Cardiac fibroblast (primary cell): ENCODE measurements around the gene CPLANE1.

Source experiments
- DNase-seq, 2 donors: peaks; one replicate each; pipeline versions ENCODE4 v3.0.0 to v3.0.0-alpha.2; 2010; ENCODE audit warnings: low read depth in 2 of 2
- H3K4me3 ChIP-seq, 2 donors: replicated peaks in 1 of 2; 1 replicate in 1 of 2; 2 replicates in 1 of 2; pipeline ENCODE4 v1.5.1; 2011; ENCODE audit warnings: low read depth in 2 of 2, low read length in 2 of 2, mild to moderate bottlenecking in 2 of 2, moderate library complexity in 1 of 2
- TF ChIP-seq, protein P1 (sequence below): IDR thresholded peaks from one replicate; pipeline ENCODE4 v1.5.1; 2011; ENCODE audit warnings: low read depth, mild to moderate bottlenecking, low read length, inconsistent platforms

CPLANE1 gene

DNA sequence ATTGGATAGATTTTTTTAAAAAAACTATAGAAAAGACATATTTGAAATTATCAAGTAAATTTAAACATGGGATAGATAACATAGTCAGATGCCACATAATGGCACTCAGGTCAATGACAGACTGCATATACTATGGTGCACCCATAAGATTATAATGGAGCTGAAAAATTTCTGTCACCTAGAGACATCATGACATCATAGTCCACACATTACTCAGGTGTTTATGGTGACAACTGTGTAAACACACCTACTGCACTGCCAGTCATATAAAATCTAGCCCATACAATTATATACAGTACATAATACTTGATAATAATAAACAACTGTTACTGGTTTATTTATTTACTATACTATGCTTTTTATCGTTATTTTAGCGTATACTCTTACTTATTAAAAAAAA lies 58.6 kb downstream of the CPLANE1 start:
- no peak for DNase-seq
- no peak overlapping the region for H3K4me3 ChIP-seq
- TF ChIP-seq, protein P1, sequence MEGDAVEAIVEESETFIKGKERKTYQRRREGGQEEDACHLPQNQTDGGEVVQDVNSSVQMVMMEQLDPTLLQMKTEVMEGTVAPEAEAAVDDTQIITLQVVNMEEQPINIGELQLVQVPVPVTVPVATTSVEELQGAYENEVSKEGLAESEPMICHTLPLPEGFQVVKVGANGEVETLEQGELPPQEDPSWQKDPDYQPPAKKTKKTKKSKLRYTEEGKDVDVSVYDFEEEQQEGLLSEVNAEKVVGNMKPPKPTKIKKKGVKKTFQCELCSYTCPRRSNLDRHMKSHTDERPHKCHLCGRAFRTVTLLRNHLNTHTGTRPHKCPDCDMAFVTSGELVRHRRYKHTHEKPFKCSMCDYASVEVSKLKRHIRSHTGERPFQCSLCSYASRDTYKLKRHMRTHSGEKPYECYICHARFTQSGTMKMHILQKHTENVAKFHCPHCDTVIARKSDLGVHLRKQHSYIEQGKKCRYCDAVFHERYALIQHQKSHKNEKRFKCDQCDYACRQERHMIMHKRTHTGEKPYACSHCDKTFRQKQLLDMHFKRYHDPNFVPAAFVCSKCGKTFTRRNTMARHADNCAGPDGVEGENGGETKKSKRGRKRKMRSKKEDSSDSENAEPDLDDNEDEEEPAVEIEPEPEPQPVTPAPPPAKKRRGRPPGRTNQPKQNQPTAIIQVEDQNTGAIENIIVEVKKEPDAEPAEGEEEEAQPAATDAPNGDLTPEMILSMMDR, result no peak

DNA sequence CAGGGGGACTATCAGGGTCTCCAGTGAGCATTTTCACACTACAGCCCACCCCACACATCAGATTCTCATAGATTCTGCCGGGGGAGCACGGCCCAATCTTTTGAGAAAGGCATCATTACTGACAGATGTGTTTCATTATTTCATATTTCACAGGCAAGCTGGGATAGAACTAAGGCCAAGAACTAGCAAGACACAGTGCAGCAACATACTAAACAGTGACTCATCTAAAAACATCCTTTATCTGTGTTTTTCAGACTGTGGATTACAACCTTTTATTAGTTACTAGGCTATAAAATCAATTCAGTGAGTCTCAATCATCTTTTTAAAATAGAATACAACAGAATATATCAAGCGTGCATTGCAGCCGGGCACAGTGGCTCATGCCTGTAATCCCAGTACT lies 59.8 kb downstream of the CPLANE1 start:
- DNase-seq, result no peak
- TF ChIP-seq, protein P1, result no peak
- no peak overlapping the region for H3K4me3 ChIP-seq

- TF ChIP-seq, protein P1, result no peak
- H3K4me3 ChIP-seq, result no peak overlapping the region
- DNase-seq, result no peak
Observed at GRCh38 chr5:37187465-37187977, 61.7 kb downstream of the CPLANE1 start.

- no peak overlapping the region for H3K4me3 ChIP-seq
- TF ChIP-seq, protein P1, result no peak
- peak in 1 of 2 donors; percentile 6 for DNase-seq
Observed at GRCh38 chr5:37184748-37185364, 64.3 kb downstream of the CPLANE1 start.

GRCh38 chr5:37182667-37183066 lies 66.5 kb downstream of the CPLANE1 start:
- TF ChIP-seq, protein P1, result no peak
- no peak for DNase-seq
- no peak overlapping the region for H3K4me3 ChIP-seq

DNA sequence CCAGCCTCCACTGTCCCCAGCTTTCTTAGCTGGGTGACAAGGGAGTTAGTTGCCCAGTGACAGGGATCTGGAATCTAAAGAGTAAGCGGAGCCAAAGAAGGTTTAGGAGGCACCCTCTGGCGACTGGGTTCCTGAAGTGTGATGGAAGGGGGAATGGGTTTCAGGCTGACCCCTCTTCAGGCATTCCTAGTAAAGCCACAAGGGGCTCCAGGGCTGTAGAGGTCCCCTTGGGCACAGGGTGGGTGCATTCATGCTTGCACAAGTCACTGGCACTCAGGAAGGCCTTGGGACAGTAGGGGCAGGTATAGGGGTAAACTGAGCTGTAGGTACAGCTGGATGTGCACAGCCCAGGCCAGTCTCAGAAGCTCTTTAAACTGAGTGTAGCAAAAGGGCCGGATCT lies 74.2 kb downstream of the CPLANE1 start:
- no peak overlapping the region for H3K4me3 ChIP-seq
- TF ChIP-seq, protein P1, result no peak
- DNase-seq, result no peak

DNA sequence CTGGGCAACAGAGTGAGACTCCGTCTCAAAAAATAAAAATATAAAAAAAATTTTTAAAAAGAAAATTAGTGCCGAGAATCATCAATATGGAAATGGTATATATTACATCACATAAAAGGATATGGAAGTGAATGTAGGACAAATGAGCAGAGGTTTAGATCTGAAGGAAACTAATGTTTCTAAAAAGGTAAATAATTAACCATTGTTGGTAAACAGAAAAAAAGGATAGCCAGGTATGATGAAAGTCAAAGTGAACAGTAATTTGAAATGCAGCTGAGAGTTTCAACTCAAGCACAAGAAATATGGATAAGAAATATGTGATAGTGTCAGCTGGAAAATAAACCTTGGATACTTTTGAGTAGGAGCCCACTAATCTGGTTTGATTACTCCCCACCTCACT lies 76.2 kb downstream of the CPLANE1 start:
- DNase-seq, result no peak
- TF ChIP-seq, protein P1, result no peak
- H3K4me3 ChIP-seq, result no peak overlapping the region
